Activated T-helper 1 cell treated with anti-CD3 and anti-CD28 coated beads, Interleukin-2, amount 50 U/mL, for 16 hours (primary cell): ENCODE results near the gene DPF3.
"Not testable (repeated sequence)": the region's sequence is repeated elsewhere in the genome, so short reads cannot be mapped to it uniquely, and the experiment has no call there.

Source experiments
- DNase-seq, 2 donors: peaks; one replicate each; pipeline ENCODE4 v3.0.0-alpha.2; 2020; ENCODE audit warnings: low read depth in 1 of 2, low spot score in 1 of 2

DPF3 gene

DNA sequence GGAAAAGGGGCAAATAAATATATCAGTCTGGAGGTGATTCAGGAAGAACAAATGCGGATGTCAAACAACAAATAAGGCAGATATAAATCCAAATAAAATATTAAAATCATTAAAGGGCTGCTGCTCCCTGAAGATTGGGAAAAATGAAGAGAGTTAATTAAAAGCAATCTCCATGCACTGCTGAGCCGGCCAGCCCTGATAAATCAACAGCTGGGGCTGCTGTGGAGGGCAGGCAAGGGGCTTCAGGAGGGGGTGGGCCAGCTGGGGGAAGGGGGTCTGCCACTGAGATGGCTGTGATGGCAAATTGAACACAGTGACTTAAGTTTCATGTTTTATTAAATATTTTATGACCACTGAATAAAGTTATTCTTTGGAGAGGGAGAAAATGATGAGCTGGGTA lies 12.4 kb downstream of the DPF3 start:
- DNase-seq = no peak

DNA sequence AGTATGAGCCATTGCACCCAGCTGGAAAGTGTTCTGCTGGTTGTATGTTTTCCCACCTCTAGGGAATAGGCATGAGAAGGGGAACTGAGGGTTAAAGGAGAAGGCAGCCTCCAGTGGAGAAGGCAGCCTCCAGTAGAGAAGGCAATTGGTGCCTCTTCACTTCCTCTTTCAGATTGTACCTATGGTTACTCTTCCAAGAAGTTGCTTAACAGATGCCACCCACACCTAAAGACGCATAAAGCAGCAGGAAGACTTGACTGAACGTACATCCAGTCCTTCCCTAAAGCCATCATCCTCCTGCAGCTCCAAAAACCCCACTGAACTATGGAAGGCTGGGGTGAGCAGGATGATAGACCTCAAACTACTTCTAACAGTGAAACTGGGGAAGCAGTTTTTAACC lies 13.1 kb downstream of the DPF3 start:
- DNase-seq = no peak

DNA sequence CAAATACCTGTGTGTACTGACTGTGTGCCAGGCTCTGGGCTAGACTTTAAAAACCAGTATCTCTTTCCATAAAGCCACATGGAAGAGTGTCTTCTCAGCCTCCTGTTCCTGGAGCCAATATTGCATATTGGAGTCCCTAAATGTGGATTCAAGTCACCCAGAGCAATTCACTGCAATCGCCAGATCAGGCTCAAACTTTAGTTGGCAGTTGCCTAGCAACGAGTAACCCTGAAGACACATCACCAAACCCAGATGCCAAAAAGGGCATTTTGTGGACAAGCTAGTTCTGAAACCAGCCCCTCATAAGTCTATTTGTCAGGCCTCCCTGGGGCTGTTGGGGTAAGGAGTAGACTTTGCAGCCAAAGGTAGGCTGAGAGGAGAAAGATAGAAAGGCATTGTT lies 13.7 kb downstream of the DPF3 start:
- no peak for DNase-seq

DNA sequence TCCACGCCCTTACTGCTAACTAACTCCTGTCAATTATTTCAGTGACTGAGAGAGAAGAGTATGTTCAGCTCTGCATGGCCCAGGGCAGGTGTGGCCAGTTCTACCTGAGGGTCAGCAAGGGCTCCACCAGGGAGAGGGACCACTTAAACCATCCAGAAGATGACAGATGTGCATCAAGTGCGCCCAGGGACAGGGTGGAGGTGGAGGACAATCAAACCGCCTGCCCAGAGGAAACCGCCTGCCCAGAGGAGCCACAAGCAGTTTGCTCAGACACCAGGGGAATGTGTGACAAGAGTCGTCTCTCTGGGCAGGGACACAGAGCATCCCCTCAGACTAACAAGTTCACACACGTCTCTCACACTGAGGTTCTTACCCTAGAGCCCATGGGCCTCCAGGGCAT lies 14.5 kb downstream of the DPF3 start:
- no peak for DNase-seq

DNA sequence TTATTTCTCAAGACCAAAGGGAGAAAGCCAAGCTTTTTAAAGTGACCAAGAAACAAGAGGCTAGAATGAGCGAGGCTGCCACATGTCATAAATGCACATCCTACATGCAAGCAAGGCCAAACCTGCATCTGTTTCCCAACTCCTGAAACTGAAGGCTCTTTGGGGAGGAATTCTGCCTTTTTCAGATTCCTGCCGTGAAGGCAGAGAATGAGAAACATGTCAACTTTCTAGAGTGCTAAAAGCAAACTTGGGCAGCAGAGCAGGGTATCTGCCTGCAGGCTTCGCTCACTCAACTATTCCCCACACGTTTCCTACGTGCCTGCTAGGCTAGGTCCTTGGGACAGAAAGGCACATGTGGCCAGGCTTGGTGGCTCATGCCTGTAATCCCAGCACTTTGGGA lies 15.2 kb downstream of the DPF3 start:
- DNase-seq = no peak

DNA sequence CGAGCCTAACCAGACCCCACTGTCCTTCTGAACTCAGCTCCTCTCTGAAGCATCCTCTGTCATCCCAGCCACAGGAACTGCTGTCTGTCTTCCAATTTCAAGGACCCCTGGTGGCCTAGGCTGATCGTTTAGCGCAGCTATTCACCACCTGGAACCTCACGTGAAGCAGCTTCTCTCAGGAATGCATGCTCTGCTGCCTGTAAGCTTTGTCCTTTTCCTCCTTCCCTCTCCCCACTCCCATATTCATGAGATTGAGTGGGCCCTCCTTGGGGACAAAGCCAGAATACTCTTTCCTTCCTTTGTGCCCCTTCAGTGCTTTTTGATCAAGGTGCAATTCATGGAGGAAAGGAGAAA lies 17.2 kb downstream of the DPF3 start:
- DNase-seq = no peak

DNA sequence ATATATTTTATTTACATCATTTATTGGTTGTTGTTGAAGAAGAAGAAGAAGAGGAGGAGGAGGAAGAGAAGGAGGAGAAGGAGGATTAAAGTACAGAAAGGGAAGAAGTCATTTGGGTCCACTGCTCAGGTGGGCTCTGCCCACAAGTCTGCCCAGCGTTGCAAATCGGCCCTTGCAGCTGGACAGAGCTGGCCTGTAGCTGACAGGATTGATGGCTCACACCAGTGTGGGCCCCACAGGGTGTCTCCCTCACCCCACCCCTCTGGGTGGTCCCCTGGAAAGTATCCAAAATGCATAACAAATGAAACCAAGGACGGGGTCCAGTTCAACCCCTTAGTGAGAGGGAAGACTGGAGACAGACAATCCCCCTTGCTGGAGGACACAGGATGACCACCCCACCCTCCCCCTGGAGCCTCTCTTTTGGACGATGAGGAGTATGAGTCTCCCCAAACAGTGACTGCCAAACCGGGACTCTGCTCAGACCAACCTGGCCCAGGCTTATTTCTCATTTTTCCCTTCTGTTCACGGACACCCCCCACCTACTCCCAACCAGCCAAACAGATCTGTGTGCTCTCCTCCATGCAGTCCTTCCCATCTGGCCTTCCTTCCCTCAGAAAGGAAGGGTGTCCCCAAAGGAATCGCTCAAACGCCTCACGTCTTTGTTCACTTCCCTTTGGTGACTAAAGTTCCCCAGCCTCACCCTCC lies 17.7 kb downstream of the DPF3 start:
- DNase-seq = no peak

DNA sequence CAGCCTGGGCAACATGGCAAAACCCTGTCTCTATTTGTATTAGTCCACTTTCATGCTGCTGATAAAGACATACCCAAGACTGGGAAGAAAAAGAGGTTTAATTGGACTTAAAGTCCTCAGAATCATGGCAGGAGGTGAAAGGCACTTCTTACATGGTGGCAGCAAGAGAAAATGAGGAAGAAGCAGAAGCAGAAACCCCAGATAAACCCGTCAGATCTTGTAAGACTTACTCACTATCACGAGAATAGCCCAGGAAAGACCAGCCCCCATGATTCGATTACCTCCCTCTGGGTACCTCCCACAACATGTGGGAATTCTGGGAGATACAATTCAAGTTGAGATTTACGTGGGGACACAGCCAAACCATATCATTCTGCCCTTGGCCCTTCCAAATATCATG lies 23.0 kb downstream of the DPF3 start:
- not testable (repeated sequence) for DNase-seq

DNA sequence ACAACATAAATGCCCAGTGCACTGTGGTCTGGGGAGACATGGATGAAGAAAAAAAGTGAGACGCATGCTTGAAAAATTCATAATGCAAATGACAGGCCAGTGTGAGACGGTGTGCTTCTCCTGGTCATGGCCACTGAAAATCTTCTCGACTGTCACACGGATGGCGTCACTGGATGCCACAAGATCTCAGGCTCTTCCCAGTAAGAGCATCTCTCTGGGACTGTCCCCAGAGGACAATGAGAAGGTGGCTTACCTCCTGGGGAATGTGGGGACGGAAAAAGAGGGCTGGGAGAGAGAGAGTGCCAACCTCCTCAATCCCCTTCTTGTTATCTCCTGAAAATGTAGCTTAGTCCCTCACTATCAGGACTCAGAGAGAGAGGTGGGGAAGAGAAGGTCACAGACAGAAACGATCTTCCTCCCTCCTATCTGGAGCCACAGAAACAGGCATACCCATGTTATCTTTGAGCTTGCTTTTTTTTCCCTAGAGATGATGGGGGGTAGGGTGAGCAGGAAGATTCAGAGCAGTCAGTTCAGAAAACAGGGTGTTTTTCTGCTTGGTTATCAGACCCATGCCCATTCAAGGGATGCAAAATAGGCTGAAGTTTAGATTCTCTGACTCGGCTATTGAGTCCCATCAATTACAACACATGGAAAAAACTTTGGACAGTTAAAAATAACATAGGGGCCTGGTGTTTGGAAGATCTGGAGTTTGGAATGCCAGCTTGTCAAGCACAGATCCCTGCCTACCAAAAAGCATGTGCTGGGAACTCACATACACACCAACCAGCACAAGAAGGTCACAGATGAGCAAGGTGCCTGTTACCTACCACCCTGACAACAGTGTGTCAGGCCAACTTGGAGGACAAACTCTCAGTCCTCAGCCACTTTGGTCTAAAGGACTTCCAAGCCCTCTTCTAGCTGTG lies 24.2 kb downstream of the DPF3 start:
- DNase-seq = no peak

DNA sequence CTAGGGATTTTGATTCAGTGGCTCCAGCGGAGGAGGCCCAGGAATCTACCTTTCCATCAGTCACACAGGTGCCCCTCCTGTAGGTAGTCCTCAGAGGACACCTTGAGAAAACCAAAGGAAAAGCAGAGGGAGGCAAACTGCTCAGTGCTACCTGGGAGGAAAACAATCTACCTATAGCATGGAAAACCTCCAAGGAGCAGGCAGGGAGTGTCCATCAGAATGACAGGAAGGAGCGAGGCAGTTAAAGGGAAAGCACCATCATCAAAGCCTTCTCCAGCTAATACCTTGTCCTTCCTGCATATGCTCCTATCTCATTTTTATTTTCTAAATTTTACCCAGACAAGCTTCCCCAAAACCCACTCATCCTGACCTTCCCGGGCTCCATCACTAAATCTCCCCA lies 25.4 kb downstream of the DPF3 start:
- DNase-seq = no peak

DNA sequence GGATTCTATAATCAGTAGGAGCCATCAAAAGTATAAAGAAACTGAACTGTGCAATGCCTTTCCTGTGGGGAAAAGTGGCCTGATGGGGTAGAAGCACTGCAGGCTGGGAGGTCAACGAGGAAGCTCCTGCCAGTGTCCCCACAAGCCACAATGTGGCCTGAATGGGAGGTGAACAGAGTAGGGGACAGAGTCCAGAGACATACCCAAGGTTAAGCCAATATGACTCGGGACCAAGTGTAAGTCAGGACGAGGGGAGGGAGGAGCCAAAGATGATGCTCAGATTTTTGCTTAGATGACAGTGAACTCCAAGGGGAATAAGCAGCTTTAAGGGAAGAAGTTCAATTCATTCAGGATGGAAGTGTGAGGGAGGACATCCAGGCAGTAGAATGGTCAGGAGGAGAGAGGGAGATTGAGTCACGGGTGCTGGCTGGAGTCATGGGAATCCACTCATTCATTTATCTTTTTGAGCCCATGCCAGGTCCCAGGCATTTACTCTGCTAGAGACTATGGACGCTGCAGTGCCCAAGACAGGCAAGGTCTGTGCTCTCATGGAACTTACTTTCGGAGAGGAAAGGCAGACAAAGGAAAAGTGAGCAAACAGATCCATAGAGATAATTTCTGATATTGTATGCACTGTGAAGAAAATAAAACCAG lies 29.1 kb downstream of the DPF3 start:
- DNase-seq = no peak

DNA sequence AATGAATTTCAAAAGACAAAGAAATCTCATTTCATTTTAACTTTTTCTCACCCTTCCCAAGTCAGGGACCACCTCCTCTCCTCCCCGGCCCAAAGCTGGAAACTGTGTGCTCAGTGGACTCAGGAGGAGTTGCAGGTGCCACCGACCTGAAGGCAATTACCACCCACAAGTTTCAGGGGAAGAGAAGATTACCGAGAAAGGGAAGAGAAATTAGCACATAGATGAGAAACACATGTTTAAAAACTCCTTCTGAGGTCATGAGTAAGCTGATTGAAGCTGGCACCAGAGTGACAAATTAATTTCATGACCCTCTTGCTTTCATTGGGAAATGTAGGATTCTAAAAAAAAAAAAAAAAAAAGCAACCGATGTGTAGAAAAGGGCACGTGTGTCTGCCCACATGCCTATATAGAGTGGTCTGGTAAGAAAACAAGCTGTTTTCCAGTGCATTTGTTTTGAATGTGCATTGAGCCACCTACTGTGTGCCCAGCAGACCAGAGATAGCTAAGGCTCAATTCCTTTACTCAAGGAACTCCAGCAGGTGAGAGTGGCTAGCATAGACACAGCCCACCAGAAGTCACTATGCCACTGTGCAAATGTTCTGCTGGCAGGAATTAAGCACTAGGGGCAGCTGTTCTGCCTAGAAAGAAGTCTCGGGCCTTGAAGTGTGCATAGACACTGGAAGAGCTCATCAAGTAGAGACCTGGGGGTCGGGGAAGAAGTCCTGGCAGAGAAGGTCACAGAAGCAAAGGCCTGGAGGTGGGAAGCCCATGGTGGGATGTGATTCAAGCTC lies 30.5 kb downstream of the DPF3 start:
- no peak for DNase-seq

DNA sequence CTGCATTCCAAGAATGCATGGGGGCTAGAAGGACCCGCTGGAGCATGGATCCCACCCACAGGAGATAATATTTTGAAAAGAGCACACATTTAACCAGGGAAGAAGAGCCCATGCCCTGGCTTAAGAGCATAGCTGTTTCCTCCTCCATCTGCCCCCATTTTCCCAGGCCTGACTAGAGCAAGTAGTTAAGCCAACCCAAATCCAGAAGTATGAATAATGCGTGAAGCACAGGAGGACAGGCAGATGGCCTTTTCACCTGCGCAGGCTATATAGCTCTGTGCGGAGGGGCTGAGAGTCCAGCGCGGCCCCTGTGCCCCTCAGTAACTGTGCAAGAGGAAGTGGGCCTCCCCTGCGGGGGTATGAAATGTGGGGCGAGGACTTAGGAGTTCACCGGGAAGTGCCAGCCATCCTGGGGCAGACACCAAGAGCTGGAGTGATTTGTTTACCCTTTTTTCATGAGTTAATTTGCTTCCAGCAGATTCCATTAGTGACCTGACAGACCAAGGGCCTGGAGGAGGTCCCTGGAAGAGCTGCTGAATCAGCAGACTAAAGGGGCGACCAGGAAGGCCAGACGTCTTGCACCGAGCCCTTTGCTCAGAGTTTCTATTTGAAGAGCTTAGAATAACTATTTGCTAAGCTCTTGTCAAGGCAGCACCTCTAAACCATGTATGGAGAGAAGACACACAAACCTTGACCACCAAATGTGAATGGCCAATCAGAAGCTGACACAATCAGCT lies 37.2 kb downstream of the DPF3 start:
- DNase-seq = no peak

DNA sequence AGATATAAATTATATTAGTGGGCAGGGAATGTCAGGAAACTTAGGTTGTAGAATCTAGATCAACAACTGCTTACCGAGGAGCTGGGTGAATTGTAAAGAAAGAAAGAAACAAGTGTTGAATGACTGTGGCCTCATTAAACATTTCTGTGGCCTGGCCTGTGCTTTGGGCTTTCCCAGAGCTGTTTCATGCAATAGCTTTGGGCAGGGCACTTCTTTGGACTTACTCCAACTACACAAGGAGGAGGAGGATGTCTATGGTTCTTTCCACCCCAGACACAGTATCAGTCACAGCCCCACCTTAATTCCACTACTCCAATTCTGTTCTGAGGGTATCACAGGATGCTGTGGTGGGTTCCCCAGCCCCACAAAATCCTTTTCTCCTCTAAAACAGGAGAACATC lies 38.0 kb downstream of the DPF3 start:
- no peak for DNase-seq

DNA sequence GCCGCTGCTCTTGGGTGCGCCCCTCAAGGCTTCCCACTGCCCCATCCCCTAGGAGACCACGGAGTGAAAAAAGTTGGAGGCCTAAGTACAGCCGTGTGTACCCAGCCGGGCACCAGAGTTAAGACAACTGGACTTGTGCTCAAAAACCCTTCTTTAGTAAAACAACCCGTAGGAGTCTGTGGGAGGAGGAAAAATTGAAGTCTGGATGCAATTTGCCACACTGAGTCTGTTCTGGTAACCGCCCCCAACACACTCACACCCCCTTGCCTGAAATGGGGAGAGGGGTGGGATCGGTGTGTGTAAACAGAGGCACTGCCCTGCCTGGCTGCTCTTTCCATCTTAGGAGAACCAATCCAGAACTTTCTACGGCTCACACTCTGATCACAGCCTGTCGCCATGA lies 41.7 kb downstream of the DPF3 start:
- no peak for DNase-seq

DNA sequence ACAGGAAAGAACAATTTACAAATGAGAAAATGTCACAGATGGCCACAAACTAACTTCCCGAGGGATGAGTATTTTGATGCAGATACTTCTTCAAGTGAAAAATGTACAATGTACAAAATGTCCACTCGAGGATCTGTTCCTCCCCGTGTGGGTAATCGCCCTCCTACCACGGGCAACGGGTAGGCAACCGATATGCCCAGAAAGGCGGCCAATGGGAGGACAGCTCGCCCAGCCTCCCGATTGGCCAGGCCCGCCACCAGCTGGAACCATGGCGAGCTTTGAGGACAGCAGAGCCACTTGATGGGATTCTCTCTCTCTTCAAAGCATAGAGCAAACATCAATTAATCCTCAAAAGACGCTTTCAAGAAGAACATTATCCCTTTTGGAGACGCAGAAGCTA lies 42.3 kb downstream of the DPF3 start:
- no peak for DNase-seq

DNA sequence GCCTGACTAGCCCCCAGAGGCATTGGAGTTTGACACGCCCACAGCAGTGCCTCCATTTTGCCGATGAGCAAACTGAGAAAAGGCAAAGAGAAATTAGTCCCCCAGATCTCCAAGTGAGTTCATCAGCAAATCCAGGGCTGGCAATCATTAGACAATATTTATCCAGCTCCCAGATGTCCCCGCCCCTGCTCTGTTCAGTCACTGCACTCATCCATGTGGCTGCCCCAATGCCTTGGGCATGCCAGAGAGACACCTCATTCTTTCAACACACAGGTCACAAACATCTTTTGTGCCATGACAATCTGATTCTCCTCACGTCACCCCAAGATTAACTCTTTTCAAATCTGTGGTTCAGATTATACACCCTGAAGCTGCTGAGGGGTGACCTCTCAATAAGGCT lies 43.5 kb downstream of the DPF3 start:
- no peak for DNase-seq

DNA sequence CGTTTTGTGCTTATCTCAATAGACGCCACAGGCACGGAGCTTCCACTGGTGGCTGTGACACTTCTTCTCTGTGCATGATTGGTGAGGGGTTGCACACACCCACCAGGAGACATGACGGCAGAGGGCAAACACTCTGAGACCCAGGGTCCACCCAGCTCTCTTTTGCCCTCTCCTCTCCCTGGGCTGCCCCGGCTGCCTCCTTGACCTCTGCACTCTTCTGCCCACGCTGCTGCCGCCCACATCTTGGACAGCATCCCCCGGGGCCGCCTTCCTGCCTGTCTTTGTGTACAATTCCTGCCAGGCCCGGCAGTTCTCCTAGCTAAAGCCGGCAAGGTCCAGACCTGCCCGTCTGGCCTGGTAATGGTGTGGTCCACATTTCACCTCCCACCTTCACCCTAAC lies 44.7 kb downstream of the DPF3 start:
- no peak for DNase-seq

DNA sequence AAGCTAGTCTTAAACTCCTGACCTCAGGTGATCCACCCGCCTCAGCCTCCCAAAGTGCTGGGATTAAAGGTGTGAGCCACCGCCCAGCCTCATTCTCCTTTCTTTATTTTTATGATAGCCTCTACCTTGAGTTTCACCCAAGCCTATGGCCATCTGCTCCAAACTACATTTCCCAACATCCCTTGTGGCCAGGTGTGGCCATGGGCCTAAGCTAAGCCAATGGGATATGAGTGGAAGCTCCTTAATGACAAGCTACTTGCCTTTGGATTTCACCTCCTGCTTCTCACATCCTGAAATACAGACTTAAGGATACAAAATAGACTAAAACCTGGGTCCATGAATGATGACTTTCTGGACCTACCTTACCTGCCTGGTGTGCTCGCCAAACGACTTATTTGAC lies 46.2 kb downstream of the DPF3 start:
- no peak for DNase-seq

DNA sequence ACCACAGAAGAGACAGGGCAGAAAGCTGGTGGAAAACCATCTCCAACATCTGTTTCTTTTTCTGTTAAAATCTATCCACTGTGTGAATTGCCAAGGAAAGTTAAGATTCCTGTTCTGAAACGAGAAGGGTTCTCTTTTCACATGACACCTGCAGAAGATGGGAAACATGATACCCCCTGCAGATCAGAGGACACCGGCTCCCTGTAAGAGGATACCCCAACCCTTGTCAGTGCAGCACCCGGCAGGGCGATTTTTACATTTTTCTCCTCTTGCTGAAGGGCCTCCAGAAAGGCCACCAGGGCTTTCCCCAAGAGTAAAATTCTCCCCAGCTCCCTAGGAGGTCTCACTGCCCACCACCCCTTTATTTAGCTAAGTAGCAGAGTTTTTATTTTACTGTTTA lies 48.2 kb downstream of the DPF3 start:
- DNase-seq = no peak

DNA sequence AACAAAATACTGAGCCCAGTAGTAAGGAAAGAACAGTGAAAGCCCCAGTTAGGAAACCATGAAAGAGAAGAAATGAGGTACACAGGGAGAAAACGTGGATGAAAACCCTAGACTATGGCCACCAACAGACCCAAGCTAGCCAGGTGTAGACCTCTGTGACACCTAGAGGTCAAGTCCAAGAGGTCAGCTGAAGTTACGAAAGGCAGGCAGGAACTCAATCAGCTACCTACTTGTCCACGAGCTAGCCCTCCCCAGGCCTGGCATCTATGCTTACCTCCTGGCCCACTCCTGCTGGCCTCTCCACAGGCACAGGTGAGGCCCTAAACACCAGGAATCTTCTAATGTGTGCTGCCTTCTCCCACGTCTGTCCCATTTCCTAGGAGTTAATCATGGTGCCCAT lies 48.7 kb downstream of the DPF3 start:
- DNase-seq = no peak
